HG03520 (cell line): Measurements from ENCODE around the gene RAB27B.
"Not testable (repeated sequence)": the region's sequence is repeated elsewhere in the genome, so short reads cannot be mapped to it uniquely, and the experiment has no call there.

ENCODE experiments used
- ATAC-seq: cut with Tn5 transposase; IDR thresholded peaks from one replicate; pipeline ENCODE4 v1.9.1; 2021; ENCODE audit warnings: mild to moderate bottlenecking, moderate library complexity; ENCODE audit not compliant: unreplicated experiment

RAB27B gene

DNA sequence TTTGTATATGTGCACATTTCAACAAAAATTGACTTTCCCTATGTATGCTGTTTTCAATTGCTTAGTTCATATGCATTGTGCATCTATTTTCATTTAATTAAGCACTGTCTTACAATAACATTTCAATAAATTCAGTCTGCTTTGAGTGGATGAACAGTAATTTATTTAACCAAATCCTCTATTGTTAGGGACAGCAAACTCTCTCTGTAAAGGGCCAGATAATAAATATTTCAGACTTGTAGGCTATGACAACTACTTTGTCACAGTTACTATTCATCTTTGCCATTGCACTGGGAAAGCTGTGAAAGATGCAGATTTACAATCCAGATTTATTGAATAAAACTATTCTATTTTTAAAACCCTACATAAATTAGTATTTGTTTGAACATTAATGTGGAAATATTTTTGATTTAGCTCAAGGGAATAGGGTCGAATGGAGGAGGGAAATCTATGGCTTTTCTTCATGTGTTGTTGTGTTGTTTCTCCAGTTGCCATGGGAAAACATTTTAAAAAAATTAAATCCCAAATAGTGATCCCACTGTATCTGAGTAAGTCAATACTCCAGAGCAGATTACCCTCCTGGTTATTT lies 14.2 kb upstream of the RAB27B start:
- no peak for ATAC-seq

DNA sequence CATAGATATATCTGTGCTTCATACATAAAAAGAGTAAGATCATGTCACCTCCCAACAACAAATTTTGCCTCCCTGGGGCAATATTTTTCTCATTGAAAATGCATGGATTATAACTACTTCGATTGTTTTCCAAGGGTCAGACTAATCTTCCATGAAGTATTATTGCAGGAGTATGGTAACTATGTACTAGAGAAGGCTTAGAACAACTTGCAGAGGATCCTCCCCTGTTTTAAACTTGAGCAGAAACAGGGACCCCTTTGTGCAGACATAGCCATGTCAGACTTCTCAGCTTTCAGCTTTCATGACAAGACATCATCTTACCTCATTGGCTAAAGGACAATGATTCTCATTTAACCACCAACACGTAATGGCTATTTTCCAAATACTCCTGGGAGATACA lies 13.2 kb upstream of the RAB27B start:
- no peak for ATAC-seq

- not testable (repeated sequence) for ATAC-seq
Measured at GRCh38 chr18:54820785-54821275, 7.4 kb upstream of the RAB27B start.

GRCh38 chr18:54822872-54823845 lies 5.1 kb upstream of the RAB27B start:
- no peak for ATAC-seq

- ATAC-seq, result no peak
Measured at GRCh38 chr18:54824761-54825160, 3.5 kb upstream of the RAB27B start.

- no peak for ATAC-seq
Measured at GRCh38 chr18:54825601-54826344, 2.5 kb upstream of the RAB27B start.

DNA sequence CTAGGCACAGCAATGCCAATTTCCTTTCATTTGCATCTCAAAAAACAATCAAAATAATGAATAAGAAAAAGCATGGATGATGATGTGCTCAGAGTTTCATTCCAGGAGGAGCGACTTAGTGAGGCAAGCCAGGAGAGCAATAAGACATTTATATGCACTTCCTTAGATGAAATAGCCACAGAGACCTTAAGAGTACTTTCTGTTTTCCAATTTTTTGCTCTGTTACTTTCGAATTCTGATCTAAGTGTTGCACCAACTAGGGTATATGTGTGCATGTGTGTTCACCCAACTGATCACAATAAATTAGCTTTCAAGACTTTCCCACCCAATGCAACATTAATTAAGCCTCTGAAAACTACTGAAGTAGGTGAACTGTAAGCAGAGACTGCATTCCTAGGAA lies 709 bp downstream of the RAB27B start:
- no peak for ATAC-seq

GRCh38 chr18:54829856-54830255 lies 1.6 kb downstream of the RAB27B start:
- ATAC-seq, result no peak

GRCh38 chr18:54830260-54830659 lies 2.0 kb downstream of the RAB27B start:
- ATAC-seq, result no peak

DNA sequence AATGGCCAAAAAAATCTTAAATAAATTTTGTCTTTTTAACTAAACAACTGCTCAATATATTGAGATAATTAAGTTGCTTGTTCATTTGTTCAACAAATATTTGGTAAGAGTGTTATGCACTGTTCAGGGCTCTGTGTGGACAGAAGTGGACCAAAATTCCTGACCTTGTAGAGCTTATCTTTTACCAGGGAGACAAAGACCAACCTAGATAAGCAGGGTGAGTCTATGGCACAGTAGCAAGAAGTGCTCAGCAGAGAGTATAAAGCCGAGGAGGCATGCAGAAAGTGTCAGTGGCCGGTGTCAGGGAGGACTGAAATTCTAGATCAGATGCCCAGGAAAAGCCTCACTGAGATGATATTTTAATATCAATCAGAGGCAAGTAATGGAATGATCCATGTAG lies 2.6 kb downstream of the RAB27B start:
- no peak for ATAC-seq

GRCh38 chr18:54835944-54836343 lies 7.7 kb downstream of the RAB27B start:
- no peak for ATAC-seq

GRCh38 chr18:54843314-54843713 lies 15.0 kb downstream of the RAB27B start:
- ATAC-seq, result no peak

DNA sequence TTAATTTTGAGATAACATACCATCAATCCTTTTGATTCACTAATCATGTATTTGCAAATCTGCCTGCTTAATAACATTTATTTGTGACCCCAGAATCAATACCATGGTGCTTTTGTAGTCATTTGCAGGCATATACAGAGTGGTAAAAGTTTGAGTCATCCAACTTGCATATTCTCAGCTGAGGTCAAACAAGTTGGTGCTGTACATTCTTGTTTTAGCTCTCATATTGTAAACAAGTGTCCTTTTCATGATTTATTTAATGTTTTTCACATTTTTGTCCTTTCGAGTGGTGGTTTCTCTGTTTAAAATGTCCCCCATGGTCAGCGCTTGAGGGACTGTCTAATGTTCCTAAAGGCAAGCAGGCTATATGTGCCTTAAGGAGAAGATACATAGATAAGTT lies 17.5 kb downstream of the RAB27B start:
- no peak for ATAC-seq

- ATAC-seq, result no peak
Measured at GRCh38 chr18:54848121-54848520, 19.8 kb downstream of the RAB27B start.

- ATAC-seq, result no peak
Measured at GRCh38 chr18:54849683-54850082, 21.4 kb downstream of the RAB27B start.

GRCh38 chr18:54850598-54850997 lies 22.3 kb downstream of the RAB27B start:
- ATAC-seq, result no peak

- no peak for ATAC-seq
Measured at GRCh38 chr18:54852780-54853675, 24.8 kb downstream of the RAB27B start.

GRCh38 chr18:54855050-54855449 lies 26.8 kb downstream of the RAB27B start:
- not testable (repeated sequence) for ATAC-seq

GRCh38 chr18:54856105-54856646 lies 27.9 kb downstream of the RAB27B start:
- no peak for ATAC-seq

DNA sequence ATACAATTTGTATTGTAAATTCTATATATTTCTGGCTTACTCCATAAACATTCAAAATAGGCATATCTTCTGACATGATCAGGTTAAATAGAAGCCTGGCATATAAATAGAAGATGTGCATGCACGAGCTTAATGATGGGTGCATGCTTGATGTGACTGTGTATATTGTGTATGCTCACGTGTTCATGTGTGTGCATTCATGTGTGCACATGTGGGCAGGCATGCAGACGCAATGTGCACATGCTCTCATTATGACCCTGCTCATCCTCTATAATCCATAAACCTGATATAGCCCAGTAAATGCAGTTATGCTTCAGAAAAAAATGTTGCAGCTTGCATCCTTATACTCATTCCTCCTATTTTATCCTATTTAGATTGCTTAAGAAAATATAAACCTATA lies 29.2 kb downstream of the RAB27B start:
- ATAC-seq, result no peak
